Dermis microvascular lymphatic vessel endothelial cell (primary cell): Measurements from ENCODE around the gene KCNH6. TPM values are rescaled to one million over a fixed set of nuclear protein-coding genes. Genes with fewer than 3 reads are reported as not detected.

Experiments
- DNase-seq, 2 donors: peaks; one replicate each; pipeline versions ENCODE4 v3.0.0 to v3.0.0-alpha.2; 2010; ENCODE audit warnings: low read depth in 2 of 2
- total RNA-seq: library from RNA; depleted of rRNA; stranded (reverse); fragments of >200 nt; gene quantifications from 2 replicates; pipeline ENCODE4 v1.2.1, GENCODE V29; 2014

KCNH6 gene, protein sequence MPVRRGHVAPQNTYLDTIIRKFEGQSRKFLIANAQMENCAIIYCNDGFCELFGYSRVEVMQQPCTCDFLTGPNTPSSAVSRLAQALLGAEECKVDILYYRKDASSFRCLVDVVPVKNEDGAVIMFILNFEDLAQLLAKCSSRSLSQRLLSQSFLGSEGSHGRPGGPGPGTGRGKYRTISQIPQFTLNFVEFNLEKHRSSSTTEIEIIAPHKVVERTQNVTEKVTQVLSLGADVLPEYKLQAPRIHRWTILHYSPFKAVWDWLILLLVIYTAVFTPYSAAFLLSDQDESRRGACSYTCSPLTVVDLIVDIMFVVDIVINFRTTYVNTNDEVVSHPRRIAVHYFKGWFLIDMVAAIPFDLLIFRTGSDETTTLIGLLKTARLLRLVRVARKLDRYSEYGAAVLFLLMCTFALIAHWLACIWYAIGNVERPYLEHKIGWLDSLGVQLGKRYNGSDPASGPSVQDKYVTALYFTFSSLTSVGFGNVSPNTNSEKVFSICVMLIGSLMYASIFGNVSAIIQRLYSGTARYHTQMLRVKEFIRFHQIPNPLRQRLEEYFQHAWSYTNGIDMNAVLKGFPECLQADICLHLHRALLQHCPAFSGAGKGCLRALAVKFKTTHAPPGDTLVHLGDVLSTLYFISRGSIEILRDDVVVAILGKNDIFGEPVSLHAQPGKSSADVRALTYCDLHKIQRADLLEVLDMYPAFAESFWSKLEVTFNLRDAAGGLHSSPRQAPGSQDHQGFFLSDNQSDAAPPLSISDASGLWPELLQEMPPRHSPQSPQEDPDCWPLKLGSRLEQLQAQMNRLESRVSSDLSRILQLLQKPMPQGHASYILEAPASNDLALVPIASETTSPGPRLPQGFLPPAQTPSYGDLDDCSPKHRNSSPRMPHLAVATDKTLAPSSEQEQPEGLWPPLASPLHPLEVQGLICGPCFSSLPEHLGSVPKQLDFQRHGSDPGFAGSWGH
- total RNA-seq, result under 0.01 TPM in 1 of 2 replicates, not detected in the other

GRCh38 chr17:63523253-63523855 lies at the start of gene KCNH6:
Gene KCNH6 (plus strand): TSS chr17:63523358. CDS start chr17:63523414, 56 bp downstream.
- no peak for DNase-seq

DNA sequence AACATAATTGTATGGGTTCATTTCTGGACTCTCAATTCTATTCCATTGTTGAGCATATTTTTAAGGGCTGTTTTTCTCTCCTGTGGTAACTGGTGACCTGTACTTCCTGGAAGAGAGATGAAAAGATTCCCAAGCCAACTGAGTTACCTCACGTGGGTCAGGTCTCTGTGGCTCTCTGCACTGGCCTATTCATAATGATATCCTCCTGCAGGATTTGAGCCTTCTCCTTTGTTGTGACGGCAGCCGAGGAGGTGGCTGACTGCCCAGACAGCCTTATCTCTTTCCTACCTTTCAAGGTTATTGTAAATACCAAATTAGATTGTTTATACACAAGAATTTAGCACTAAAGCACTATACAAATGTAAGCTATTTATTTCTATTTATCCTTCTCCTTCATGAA lies 49.0 kb upstream of the KCNH6 start:
- peak; percentile 61 to 96 for DNase-seq

DNA sequence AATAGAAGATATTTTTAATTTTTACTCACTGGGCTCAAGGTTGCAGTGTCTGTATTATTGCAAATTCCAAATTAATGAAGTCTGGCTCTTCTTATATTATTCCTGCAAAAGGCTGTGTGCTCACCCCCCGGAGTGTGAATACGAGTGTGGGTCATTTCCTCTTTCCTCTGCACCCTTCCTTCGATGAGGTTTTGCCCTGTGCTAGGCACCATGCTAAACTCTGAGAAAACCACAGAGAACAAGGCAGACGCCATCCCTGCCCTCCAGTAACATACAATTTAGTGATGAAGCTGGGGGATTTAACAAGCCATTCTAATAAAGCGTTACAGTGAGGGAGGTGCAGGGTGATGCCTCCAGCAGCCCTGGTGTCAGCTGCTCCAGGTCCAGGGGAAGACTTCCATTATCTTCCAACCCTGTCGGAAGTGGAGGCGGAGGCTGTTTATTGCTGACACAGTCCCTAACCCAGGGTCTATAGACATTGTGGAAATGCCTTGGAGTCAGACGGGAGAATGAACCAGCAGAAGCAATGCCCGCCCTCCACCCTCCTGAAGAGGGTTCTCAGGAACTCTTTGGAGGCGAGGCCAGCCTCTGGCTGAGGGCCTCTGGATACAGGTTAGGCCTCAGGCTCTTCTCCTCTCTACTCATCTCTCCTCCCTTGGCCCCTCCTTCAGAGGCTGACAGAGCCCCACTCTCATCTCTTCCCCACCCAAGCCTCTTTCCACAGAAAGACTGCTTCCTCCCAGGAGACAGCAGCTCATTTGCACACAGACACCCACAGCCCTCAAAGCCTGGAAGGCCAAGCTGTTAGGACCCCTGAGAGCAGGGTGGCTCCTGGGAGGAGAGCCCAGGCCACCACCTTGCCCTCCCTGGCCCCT lies 48.3 kb upstream of the KCNH6 start:
- peak in 1 of 2 donors; percentile 74 for DNase-seq

- no peak for DNase-seq
These were observed 47.4 kb upstream of the KCNH6 start for GRCh38 chr17:63475491-63476412.

DNA sequence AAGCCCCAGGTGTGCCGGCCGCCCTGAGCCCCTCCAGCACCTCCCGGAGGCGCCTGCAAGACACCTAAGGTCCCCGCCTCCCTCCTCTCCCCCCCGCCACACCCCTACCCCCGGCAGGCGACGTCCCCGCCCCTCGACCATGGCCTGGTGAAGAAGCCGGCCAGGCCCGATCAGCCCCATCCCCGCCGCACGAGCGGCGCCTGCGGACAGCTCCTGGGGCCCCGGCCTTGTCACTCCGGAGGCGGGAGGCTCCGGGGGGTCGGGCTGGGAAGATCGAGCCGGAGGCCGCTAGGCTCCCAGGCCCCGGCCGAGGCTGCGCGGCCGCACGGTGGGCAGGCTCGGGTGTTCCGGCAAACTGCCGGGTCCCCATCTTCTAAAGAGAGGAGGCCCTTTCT lies 46.7 kb upstream of the KCNH6 start:
- peak in 1 of 2 donors; percentile 36 for DNase-seq

DNA sequence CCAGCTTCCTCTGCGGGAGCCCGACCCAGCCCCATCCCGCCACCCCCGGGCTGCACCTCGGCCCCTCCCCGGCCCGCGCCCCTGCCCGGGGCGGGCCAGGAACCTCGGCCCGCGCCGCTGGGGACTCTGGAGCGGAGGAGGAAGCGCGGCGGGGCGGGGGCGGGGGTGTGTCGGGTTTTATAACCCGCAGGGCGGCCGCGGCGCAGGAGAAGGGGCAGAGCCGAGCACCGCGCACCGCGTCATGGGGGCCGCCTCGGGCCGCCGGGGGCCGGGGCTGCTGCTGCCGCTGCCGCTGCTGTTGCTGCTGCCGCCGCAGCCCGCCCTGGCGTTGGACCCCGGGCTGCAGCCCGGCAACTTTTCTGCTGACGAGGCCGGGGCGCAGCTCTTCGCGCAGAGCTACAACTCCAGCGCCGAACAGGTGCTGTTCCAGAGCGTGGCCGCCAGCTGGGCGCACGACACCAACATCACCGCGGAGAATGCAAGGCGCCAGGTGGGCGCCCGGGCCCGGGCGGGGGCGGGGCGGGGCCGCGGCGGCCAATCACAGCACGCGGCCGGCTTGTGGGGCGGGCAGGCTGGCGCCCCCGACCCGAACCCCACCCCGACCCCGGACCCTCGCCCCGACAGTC lies 46.2 kb upstream of the KCNH6 start, which contains the start of gene ACE:
ACE (plus strand) TSS at position 208 of the 626 bp plus-strand sequence; CDS start at position 242, 34 bp downstream.
- DNase-seq, result peak in 1 of 2 donors; percentile 55

GRCh38 chr17:63477480-63478440 lies 45.4 kb upstream of the KCNH6 start:
- DNase-seq, result no peak

DNA sequence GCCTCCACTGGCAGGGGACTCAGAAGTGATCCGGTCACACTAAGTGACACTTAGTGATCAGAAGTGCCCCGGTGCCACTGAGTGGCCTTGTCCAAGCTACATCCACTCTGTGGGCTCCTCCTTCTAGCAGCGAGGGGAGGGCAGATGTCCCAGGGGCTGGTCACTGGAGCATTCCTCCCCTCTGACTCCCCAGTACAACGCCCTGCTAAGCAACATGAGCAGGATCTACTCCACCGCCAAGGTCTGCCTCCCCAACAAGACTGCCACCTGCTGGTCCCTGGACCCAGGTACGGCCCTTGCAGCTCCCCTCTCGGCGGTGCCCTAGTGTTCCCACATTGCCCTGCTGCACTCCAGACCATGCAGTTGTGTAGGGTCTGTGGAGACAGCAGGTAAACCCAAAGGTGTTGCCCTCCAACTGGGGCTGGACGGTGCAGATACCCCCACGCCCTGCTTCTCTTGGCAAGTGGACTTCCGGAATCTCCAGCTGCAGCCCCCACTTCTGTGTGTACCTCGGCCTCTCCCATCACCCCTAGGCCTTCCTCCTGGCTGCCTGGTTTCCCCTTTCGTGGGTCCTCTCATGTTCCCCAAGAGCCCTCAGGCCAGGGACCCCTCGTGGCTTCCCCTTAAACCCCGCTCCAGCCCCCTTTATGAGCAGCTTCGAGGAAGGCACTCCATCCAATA lies 44.2 kb upstream of the KCNH6 start:
- DNase-seq, result peak; percentile 77 to 91

- no peak for DNase-seq
These were observed 43.5 kb upstream of the KCNH6 start for GRCh38 chr17:63479495-63480184.

DNA sequence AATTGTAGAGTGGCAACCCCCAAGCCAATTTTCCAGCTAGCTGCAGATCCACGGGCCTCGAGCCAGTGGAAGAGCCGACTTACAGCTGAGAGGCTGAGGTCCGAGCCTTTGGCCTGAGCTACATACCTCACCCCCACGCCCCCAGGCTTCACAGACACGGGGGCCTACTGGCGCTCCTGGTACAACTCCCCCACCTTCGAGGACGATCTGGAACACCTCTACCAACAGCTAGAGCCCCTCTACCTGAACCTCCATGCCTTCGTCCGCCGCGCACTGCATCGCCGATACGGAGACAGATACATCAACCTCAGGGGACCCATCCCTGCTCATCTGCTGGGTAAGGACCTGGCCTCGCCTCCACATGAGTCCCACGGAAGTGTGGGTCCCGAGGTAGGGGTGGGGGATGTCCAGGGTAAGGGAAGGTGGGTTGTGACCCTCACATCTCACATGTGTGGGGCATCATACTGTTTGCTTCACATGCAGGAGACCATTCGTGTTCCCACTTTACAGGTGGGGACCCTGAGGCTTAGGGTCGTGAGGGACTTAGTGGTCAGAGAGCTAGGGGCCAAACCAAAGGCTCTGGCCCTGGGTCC lies 42.9 kb upstream of the KCNH6 start:
- DNase-seq, result no peak

- no peak for DNase-seq
These were observed 42.2 kb upstream of the KCNH6 start for GRCh38 chr17:63480826-63481487.

DNA sequence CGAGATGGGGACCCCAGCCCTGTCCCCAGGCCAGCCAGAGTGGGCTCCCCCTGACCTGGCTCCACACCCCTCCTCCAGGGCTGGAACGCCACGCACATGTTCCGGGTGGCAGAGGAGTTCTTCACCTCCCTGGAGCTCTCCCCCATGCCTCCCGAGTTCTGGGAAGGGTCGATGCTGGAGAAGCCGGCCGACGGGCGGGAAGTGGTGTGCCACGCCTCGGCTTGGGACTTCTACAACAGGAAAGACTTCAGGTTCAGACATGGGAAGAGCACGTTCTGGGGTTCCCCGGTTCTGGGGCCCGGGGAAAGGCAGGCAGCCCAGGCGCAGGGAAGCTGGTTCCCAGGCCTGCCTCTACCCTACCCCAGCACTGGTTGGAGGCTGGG lies 41.7 kb upstream of the KCNH6 start:
- DNase-seq, result no peak

GRCh38 chr17:63482509-63482908 lies 40.6 kb upstream of the KCNH6 start:
- DNase-seq, result no peak

- DNase-seq, result no peak
These were observed 40.1 kb upstream of the KCNH6 start for GRCh38 chr17:63483038-63483437.

- no peak for DNase-seq
These were observed 39.2 kb upstream of the KCNH6 start for GRCh38 chr17:63483655-63484575.
